MM.1S (cell line): ENCODE measurements around the gene HDAC7.

Source experiments
- DNase-seq: peaks from one replicate; pipeline ENCODE4 v3.0.0-alpha.2; 2015
- H2AFZ ChIP-seq: fragments of 300-600 bp; sonication (generic); 2 replicates; pipeline ENCODE4 v1.6.0; 2016; ENCODE audit warnings: antibody characterized with exemption, low read length
- H3F3A ChIP-seq: fragments of 300-600 bp; sonication (generic); 2 replicates; pipeline ENCODE4 v1.6.1; 2016; ENCODE audit warnings: mild to moderate bottlenecking, antibody characterized with exemption, low read length, moderate library complexity, mixed read lengths; ENCODE audit not compliant: insufficient read depth
- H3K27ac ChIP-seq: fragments of 300-600 bp; sonication (generic); 2 replicates; pipeline ENCODE4 v1.5.1; 2016; ENCODE audit warnings: mild to moderate bottlenecking, low read length
- H3K27me3 ChIP-seq: fragments of 300-600 bp; sonication (generic); replicated peaks from 2 replicates; pipeline ENCODE4 v1.6.0; 2016; ENCODE audit warnings: low read length; ENCODE audit not compliant: insufficient read depth
- H3K36me3 ChIP-seq: fragments of 300-600 bp; sonication (generic); replicated peaks from 2 replicates; pipeline ENCODE4 v1.6.1; 2016; ENCODE audit warnings: mild to moderate bottlenecking, low read length, mixed read lengths; ENCODE audit not compliant: insufficient read depth
- H3K4me1 ChIP-seq: fragments of 300-600 bp; sonication (generic); 2 replicates; pipeline ENCODE4 v1.6.1; 2016; ENCODE audit warnings: low read length, mixed read lengths
- H3K4me2 ChIP-seq: fragments of 300-600 bp; sonication (generic); 2 replicates; pipeline ENCODE4 v1.6.0; 2016; ENCODE audit warnings: low read depth, low read length
- H3K4me3 ChIP-seq: fragments of 300-600 bp; sonication (generic); 2 replicates; pipeline ENCODE4 v1.5.1; 2016; ENCODE audit warnings: low read length, mixed read lengths
- H3K79me2 ChIP-seq: fragments of 300-600 bp; sonication (generic); 2 replicates; pipeline ENCODE4 v1.6.1; 2016; ENCODE audit warnings: mixed run types, low read length, mixed read lengths
- H3K9ac ChIP-seq: fragments of 300-600 bp; sonication (generic); 2 replicates; pipeline ENCODE4 v1.6.1; 2016; ENCODE audit warnings: low read length, mixed read lengths
- H3K9me2 ChIP-seq: fragments of 300-600 bp; sonication (generic); replicated peaks from 2 replicates; pipeline ENCODE4 v1.6.1; 2016; ENCODE audit warnings: mild to moderate bottlenecking, low read length, mixed read lengths; ENCODE audit not compliant: insufficient read depth
- H3K9me3 ChIP-seq: fragments of 300-600 bp; sonication (generic); replicated peaks from 2 replicates; pipeline ENCODE4 v1.6.1; 2016; ENCODE audit warnings: mild to moderate bottlenecking, low read length, mixed read lengths; ENCODE audit not compliant: insufficient read depth
- H4K20me1 ChIP-seq: fragments of 300-600 bp; sonication (generic); 2 replicates; pipeline ENCODE4 v1.6.1; 2016; ENCODE audit warnings: mild to moderate bottlenecking, low read length, moderate library complexity, mixed read lengths; ENCODE audit not compliant: insufficient read depth
- EZH2 ChIP-seq: fragments of 300-600 bp; sonication (generic); optimal IDR thresholded peaks from 2 replicates; pipeline ENCODE3; 2017; ENCODE audit warnings: low read depth, mild to moderate bottlenecking, antibody characterized with exemption, low read length, mixed read lengths
- EZH2phosphoT487 ChIP-seq: fragments of 300-600 bp; sonication (generic); IDR thresholded peaks from 2 replicates; pipeline ENCODE4 v1.6.1; 2018; ENCODE audit warnings: antibody characterized with exemption, low read length
- TF ChIP-seq, protein P1 (sequence below): fragments of 300-600 bp; sonication (generic); IDR thresholded peaks from 2 replicates; pipeline ENCODE4 v1.5.1; 2016; ENCODE audit warnings: antibody characterized with exemption, low read length, mixed read lengths

The HDAC7 gene

DNA sequence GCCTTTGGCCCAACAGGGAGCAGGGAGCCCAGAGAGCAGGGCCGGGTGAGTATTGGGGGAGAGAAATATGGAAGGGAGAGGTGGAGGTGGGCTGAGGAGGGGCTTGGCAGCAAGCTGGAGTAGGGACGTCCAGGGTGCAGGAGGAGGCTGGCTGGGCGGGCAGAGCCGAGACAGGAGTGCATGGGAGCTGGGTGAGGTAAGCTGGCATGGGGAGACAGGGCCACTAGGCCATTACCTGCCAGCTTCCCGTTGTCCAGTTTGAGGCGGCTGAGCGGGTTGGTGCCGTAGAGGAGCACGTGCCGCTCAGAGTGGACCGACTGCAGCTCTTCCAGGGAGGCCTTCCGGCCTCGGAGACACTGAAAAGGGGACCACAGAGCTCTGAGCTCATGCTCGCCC, 28.4 kb downstream of the HDAC7 start:
- no peaks in the 10 kb centered on the region for H3K9me2 ChIP-seq

DNA sequence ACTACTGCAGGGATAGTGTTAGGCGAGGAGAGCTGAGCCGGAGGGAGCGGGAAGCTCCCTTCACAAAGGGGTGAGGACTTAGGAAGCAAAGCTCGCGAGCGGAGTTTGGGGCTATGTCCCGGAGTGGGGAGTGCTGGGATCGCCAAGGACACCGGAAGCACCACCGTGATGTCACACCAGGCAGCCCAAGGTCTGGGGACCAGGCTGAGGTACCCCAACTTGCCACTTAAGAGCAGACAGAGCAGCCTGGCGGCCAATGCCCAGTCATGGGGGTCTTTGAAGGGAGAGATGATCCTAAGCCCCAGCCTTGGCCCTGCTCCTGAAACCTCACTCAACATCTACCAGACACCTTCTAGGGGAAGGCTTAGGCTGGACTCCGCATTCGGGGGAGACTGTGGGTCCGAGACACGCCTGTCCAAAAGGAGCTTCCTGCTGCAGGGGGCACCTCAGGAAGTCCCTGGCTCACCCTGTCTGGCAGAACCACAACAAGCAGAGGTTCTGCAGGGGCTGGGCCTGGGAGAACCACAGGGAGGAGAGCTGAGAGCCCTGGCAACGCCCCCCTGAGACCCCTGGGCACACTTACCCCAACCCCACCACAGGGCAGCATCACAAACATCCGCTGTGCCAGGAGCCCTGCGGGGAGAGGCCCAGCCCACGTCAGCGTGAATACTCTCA, 28.9 kb downstream of the HDAC7 start:
- Histone ChIP-seq H3K79me2 (0 out of 2 replicates have a peak, but pooled peaks cover 8% of the 10 kb centered on the region), H3K27me3 (no peaks in the 10 kb centered on the region), H3K27ac (no peak overlapping the region), H4K20me1 (no peaks in the 10 kb centered on the region), H3K9me2 (no peaks in the 10 kb centered on the region), H3K4me3 (no peak overlapping the region), H3K36me3 (no peaks in the 10 kb centered on the region), H3K9ac (no peak overlapping the region), H3K4me2 (no peak overlapping the region), H2AFZ (no peak overlapping the region), H3K9me3 (no peaks in the 10 kb centered on the region), H3F3A (no peaks in the 10 kb centered on the region), H3K4me1 (no peaks in the 10 kb centered on the region)
- no peak for TF ChIP-seq EZH2phosphoT487
- DNase-seq, result no peak

More for the DNA sequence above, 28.4 kb downstream of the HDAC7 start:
- H3K4me2 ChIP-seq, result no peak overlapping the region
- H3K4me3 ChIP-seq, result no peak overlapping the region
- no peaks in the 10 kb centered on the region for H3K4me1 ChIP-seq
- no peaks in the 10 kb centered on the region for H4K20me1 ChIP-seq
- DNase-seq, result no peak
- H3K9ac ChIP-seq, result no peak overlapping the region
- no peaks in the 10 kb centered on the region for H3F3A ChIP-seq
- H2AFZ ChIP-seq, result no peak overlapping the region
- no peaks in the 10 kb centered on the region for H3K36me3 ChIP-seq
- 0 out of 2 replicates have a peak, but pooled peaks cover 11% of the 10 kb centered on the region for H3K79me2 ChIP-seq
- TF ChIP-seq EZH2 (no peak), EZH2phosphoT487 (no peak)
- TF ChIP-seq, protein P1, sequence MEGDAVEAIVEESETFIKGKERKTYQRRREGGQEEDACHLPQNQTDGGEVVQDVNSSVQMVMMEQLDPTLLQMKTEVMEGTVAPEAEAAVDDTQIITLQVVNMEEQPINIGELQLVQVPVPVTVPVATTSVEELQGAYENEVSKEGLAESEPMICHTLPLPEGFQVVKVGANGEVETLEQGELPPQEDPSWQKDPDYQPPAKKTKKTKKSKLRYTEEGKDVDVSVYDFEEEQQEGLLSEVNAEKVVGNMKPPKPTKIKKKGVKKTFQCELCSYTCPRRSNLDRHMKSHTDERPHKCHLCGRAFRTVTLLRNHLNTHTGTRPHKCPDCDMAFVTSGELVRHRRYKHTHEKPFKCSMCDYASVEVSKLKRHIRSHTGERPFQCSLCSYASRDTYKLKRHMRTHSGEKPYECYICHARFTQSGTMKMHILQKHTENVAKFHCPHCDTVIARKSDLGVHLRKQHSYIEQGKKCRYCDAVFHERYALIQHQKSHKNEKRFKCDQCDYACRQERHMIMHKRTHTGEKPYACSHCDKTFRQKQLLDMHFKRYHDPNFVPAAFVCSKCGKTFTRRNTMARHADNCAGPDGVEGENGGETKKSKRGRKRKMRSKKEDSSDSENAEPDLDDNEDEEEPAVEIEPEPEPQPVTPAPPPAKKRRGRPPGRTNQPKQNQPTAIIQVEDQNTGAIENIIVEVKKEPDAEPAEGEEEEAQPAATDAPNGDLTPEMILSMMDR, result no peak
- H3K27me3 ChIP-seq, result no peaks in the 10 kb centered on the region
- no peak overlapping the region for H3K27ac ChIP-seq
- no peaks in the 10 kb centered on the region for H3K9me3 ChIP-seq

DNA sequence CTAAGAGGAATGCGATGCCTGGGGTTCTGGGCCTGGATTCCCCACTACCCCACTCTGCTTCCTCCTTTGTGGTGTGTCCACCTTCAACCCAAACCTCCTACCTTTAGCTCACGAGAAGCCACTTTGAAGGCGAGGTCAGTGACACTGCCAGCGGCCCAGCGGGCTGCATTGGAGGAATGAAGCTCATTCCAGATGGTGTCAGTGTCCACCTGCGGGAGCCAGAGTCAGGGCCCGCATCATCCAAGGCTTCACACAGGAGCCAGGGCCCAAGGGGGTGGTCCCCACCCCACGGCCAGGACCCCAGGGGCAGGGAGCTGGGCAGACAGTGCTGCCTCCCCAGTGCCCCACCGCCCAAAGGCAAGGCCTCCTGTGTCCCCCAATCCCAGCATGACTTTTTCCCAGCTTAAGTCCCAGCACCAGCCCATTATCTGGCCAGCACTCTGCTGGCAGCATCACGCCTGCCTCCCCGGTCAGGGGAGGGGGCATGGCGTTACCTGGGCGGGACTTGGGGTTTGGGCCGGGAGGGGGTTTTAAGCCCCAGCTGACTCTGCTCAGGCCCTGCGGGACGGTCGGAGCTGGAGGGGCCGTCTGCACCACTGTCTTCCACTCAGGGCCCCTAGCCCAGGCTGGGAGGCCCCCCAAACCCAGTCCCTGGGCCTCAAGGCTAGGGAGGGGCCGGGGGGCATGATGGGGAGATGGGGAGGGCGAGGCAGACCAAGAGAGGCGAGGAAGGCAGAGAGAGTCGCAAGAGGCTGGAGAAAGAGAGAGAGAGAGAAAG, 29.8 kb downstream of the HDAC7 start:
- H3K4me1 ChIP-seq, result no peaks in the 10 kb centered on the region
- H2AFZ ChIP-seq, result no peak overlapping the region
- H3K27me3 ChIP-seq, result no peaks in the 10 kb centered on the region
- H3K27ac ChIP-seq, result no peak overlapping the region
- no peak overlapping the region for H3K4me2 ChIP-seq
- no peaks in the 10 kb centered on the region for H4K20me1 ChIP-seq
- H3K4me3 ChIP-seq, result no peak overlapping the region
- DNase-seq, result no peak
- no peaks in the 10 kb centered on the region for H3K36me3 ChIP-seq
- TF ChIP-seq EZH2phosphoT487, result no peak
- no peak for TF ChIP-seq EZH2
- TF ChIP-seq, protein P1, result no peak
- H3F3A ChIP-seq, result no peaks in the 10 kb centered on the region
- H3K9me3 ChIP-seq, result no peaks in the 10 kb centered on the region
- H3K79me2 ChIP-seq, result 0 out of 2 replicates have a peak, but pooled peaks cover 6% of the 10 kb centered on the region
- no peaks in the 10 kb centered on the region for H3K9me2 ChIP-seq
- H3K9ac ChIP-seq, result no peak overlapping the region

DNA sequence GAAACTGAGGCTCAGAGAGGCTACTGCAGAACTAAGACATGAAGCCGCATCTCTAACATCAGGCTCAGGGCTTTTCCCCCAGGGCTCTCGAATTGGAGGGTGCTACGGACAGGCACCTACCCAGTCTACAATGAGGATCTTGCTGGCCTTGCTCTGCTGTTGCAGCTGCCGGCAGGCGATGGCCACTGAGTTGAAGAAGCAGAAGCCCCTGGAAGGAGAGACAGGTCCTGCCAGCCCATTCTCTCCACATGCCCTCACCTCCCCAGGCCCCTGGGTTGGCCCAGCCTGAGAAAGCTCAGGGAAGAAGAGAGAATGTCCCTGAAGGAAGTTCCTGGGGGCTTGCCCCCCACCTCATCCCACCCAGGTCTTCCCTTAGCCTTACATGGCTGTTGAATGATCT, 30.6 kb downstream of the HDAC7 start:
- Histone ChIP-seq H3K27me3 (no peaks in the 10 kb centered on the region), H3K4me3 (no peak overlapping the region), H3K9me3 (no peaks in the 10 kb centered on the region), H3K27ac (no peak overlapping the region), H3K79me2 (0 out of 2 replicates have a peak, but pooled peaks cover 6% of the 10 kb centered on the region), H3F3A (no peaks in the 10 kb centered on the region), H4K20me1 (no peaks in the 10 kb centered on the region), H3K9ac (no peak overlapping the region), H3K9me2 (no peaks in the 10 kb centered on the region), H3K36me3 (no peaks in the 10 kb centered on the region), H2AFZ (no peak overlapping the region), H3K4me2 (no peak overlapping the region), H3K4me1 (no peaks in the 10 kb centered on the region)
- TF ChIP-seq EZH2 (no peak), EZH2phosphoT487 (no peak)
- TF ChIP-seq, protein P1, result no peak
- no peak for DNase-seq
